Endothelial cell of umbilical vein (primary cell): ENCODE data around the gene CRP. TPM values are rescaled to one million over a fixed set of nuclear protein-coding genes. Genes with fewer than 3 reads are reported as not detected.

Source experiments
- BruUV-seq: library from RNA; stranded (reverse); fragments of 400-500 nt; replicated peaks from 2 replicates; lab custom pipeline; 2021; lab: Mats Ljungman, UMichigan
- CTCF ChIA-PET: fragments of 300-600, 350-600 bp; sonication (Branson Sonifier 250); formaldehyde crosslinking; loops from one replicate; lab custom pipeline; 2021; ENCODE audit warnings: antibody characterized with exemption, inconsistent platforms; lab: Charles Lee
- POLR2A ChIA-PET: fragments of 300-600, 350-600 bp; sonication (Branson Sonifier 250); formaldehyde crosslinking; loops from one replicate; lab custom pipeline; 2021; ENCODE audit warnings: antibody characterized with exemption, inconsistent platforms; lab: Charles Lee
- DNase-seq: peaks from one replicate; pipeline ENCODE4 v3.0.0-alpha.2; 2011; ENCODE audit warnings: low read depth, low spot score
- FAIRE-seq: peaks from 2 replicates; lab custom pipeline; 2011; peaks lifted over from hg19 to GRCh38; lab: Jason Lieb, UNC
- H2AFZ ChIP-seq: 2 replicates; pipeline ENCODE4 v1.6.0; 2012; ENCODE audit warnings: low read depth, low read length, control low read depth, inconsistent platforms
- H3K27ac ChIP-seq: 2 replicates; pipeline ENCODE4 v1.5.1; 2011; ENCODE audit warnings: low read depth, mild to moderate bottlenecking, control low read depth, low read length, moderate library complexity; ENCODE audit not compliant: insufficient read depth
- H3K27me3 ChIP-seq, 2 experiments: 2 replicates each; pipeline versions ENCODE4 v1.6.0 to v1.6.1; 2011; ENCODE audit warnings: low read length in 2 of 2, mixed read lengths in 1 of 2; ENCODE audit not compliant: control insufficient read depth in 2 of 2, insufficient read depth in 2 of 2
- H3K36me3 ChIP-seq, 2 experiments: 2 replicates in 1 of 2; 3 replicates in 1 of 2; pipeline ENCODE4 v1.5.1; 2011; ENCODE audit warnings: low read length in 2 of 2, mild to moderate bottlenecking in 1 of 2, moderate library complexity in 1 of 2; ENCODE audit not compliant: control insufficient read depth in 2 of 2, insufficient read depth in 2 of 2; ENCODE audit errors: extremely low read depth in 1 of 2
- H3K4me1 ChIP-seq: 3 replicates; pipeline ENCODE4 v1.5.1; 2011; ENCODE audit warnings: mild to moderate bottlenecking, low read length; ENCODE audit not compliant: control insufficient read depth, insufficient read depth; ENCODE audit errors: extremely low read depth
- H3K4me2 ChIP-seq: 2 replicates; pipeline ENCODE4 v1.6.1; 2011; ENCODE audit warnings: low read length, control low read depth, mixed read lengths; ENCODE audit not compliant: insufficient read depth
- H3K4me3 ChIP-seq, 3 experiments: fragments of 200-600 bp in 1 of 3; sonication (generic), shearing (Covaris generic) in 1 of 3; replicated peaks in 1 of 3; 2 replicates each; pipeline ENCODE4 v1.5.1; 2011 to 2016; ENCODE audit warnings: control low read depth in 3 of 3, low read length in 3 of 3, mild to moderate bottlenecking in 2 of 3, inconsistent platforms in 1 of 3, low read depth in 1 of 3, moderate library complexity in 1 of 3; ENCODE audit not compliant: insufficient read depth in 1 of 3
- H3K79me2 ChIP-seq: 2 replicates; pipeline ENCODE4 v1.6.0; 2012; ENCODE audit warnings: low read length, inconsistent platforms; ENCODE audit not compliant: control insufficient read depth, insufficient read depth
- H3K9ac ChIP-seq: replicated peaks from 2 replicates; pipeline ENCODE3; 2011; ENCODE audit warnings: low read length, control low read depth; ENCODE audit not compliant: insufficient read depth; ENCODE audit errors: extremely low read depth
- H3K9me1 ChIP-seq: replicated peaks from 3 replicates; pipeline ENCODE4 v1.6.0; 2011; ENCODE audit warnings: mild to moderate bottlenecking, low read length; ENCODE audit not compliant: control insufficient read depth, insufficient read depth; ENCODE audit errors: extremely low read depth
- H3K9me3 ChIP-seq: replicated peaks from 2 replicates; pipeline ENCODE4 v1.5.1; 2012; ENCODE audit warnings: low read length, inconsistent platforms; ENCODE audit not compliant: control insufficient read depth, insufficient read depth
- H4K20me1 ChIP-seq: replicated peaks from 2 replicates; pipeline ENCODE3; 2011; ENCODE audit warnings: mild to moderate bottlenecking, low read length; ENCODE audit not compliant: control insufficient read depth, insufficient read depth; ENCODE audit errors: extremely low read depth
- CTCF ChIP-seq, 2 donors: IDR thresholded peaks; 1 replicate in 1 of 2; 2 replicates in 1 of 2; pipeline ENCODE4 v1.5.1; 2011; ENCODE audit warnings: low read length in 2 of 2, mild to moderate bottlenecking in 2 of 2, moderate library complexity in 2 of 2, control low read depth in 1 of 2, inconsistent platforms in 1 of 2, low read depth in 1 of 2; ENCODE audit not compliant: insufficient read depth in 1 of 2; ENCODE audit errors: extremely low read depth in 1 of 2
- EZH2 ChIP-seq: IDR thresholded peaks from 2 replicates; pipeline ENCODE4 v1.6.1; 2012; ENCODE audit warnings: borderline replicate concordance, low read depth, mild to moderate bottlenecking, moderate library complexity, low read length, inconsistent platforms; ENCODE audit not compliant: severe bottlenecking
- FOS ChIP-seq: IDR thresholded peaks from 2 replicates; pipeline ENCODE4 v1.6.1; 2011; ENCODE audit warnings: mild to moderate bottlenecking, low read length, moderate library complexity, borderline replicate concordance; ENCODE audit not compliant: insufficient read depth
- GATA2 ChIP-seq: IDR thresholded peaks from 2 replicates; pipeline ENCODE4 v1.7.0; 2011; ENCODE audit warnings: low read depth, mild to moderate bottlenecking, moderate library complexity, mixed read lengths, low read length; ENCODE audit not compliant: insufficient read length, insufficient read depth
- JUN ChIP-seq: IDR thresholded peaks from 2 replicates; pipeline ENCODE4 v1.6.1; 2011; ENCODE audit warnings: borderline replicate concordance, low read depth; ENCODE audit not compliant: insufficient read length, insufficient read depth
- MAX ChIP-seq: IDR thresholded peaks from 2 replicates; pipeline ENCODE4 v1.6.1; 2011; ENCODE audit not compliant: insufficient read depth, insufficient read length
- MYC ChIP-seq: IDR thresholded peaks from one replicate; pipeline ENCODE4 v1.6.1; 2011; ENCODE audit warnings: mild to moderate bottlenecking, low read depth, low read length
- POLR2A ChIP-seq: IDR thresholded peaks from 2 replicates; pipeline ENCODE4 v1.6.1; 2012; ENCODE audit warnings: low read depth, mild to moderate bottlenecking, control low read depth, low read length
- POLR2AphosphoS5 ChIP-seq: IDR thresholded peaks from 2 replicates; pipeline ENCODE4 v1.6.1; 2012; ENCODE audit warnings: low read depth, mild to moderate bottlenecking, control low read depth, low read length, moderate library complexity; ENCODE audit not compliant: insufficient read depth
- dilution Hi-C: fragments of 300-500 bp; cut with MboI; formaldehyde crosslinking; loops from one replicate; pipeline ENCODE4 v1.15.0; 2019; ENCODE audit warnings: low sequenced_read_pairs; ENCODE audit not compliant: extremely low pct_ligation_motif_present
- intact Hi-C: fragments of 100-400 bp; cut with micrococcal nuclease; formaldehyde crosslinking; loops from one replicate; pipeline ENCODE4 v1.10.0; 2022
- polyA plus RNA-seq, 4 experiments: library from polyadenylated mRNA; depleted of rRNA in 3 of 4; stranded (reverse) in 3 of 4; unstranded in 1 of 4; fragments of >200 nt; gene quantifications; 2 replicates each; pipeline versions ENCODE4 v1.2.1 to v1.2.3, GENCODE V29; 2011 to 2012; ENCODE audit warnings: missing spikeins in 1 of 4
- total RNA-seq: library from RNA; stranded (reverse); gene quantifications from 2 replicates; pipeline ENCODE4 v1.2.3, GENCODE V29; 2021

The CRP gene
- total and polyA plus RNA-seq, 2 donors (not counting 3 experiments of a cell fraction or from before 2014, with no cell fraction given) = not detected

GRCh38 chr1:159668739-159669138, 45.6 kb downstream of the CRP start:
- Histone ChIP-seq H3K4me1 (no peaks in the 10 kb centered on the region), H3K27ac (no peak overlapping the region), H4K20me1 (no peaks in the 10 kb centered on the region), H2AFZ (no peak overlapping the region), H3K9ac (no peak overlapping the region), H3K9me3 (no peaks in the 10 kb centered on the region), H3K4me2 (no peak overlapping the region), H3K36me3 (no peaks in the 10 kb centered on the region), H3K79me2 (no peaks in the 10 kb centered on the region), H3K9me1 (no peaks in the 10 kb centered on the region), H3K27me3 (no peaks in the 10 kb centered on the region), H3K4me3 (no peak overlapping the region)
- BruUV-seq = no TSS peak
- DNase-seq = no peak
- CTCF ChIA-PET = no interaction called here
- intact Hi-C loops = no loop called here
- dilution Hi-C loops = no loop called here
- FAIRE-seq = no peak
- POLR2A ChIA-PET = no interaction called here
- TF ChIP-seq EZH2 (no peak), POLR2AphosphoS5 (no peak), POLR2A (no peak), MYC (no peak), CTCF (IDR thresholded peaks at IDR 0.05; ENCODE audit: extremely low read depth in 1 of 2, insufficient read depth in 1 of 2, low read depth in 1 of 2, low read length in 2 of 2) (no peak), FOS (no peak), GATA2 (no peak), JUN (no peak), MAX (no peak)
